Upper lobe of left lung (tissue), 6 donors: Measurements from ENCODE around the gene IL5RA. TPM values are rescaled to one million over a fixed set of nuclear protein-coding genes. Genes with fewer than 3 reads are reported as not detected.

Experiments
- ATAC-seq, 2 donors: fragments of 200-7000 bp; cut with Tn5 transposase; one replicate each; pipeline ENCODE4 v1.9.1; 2022; ENCODE audit warnings: mild to moderate bottlenecking in 2 of 2, moderate library complexity in 2 of 2; ENCODE audit not compliant: low FRiP score in 2 of 2
- DNase-seq, 2 donors: peaks; one replicate each; pipeline ENCODE4 v3.0.0-alpha.2; 2019 to 2020
- H3K27ac ChIP-seq, 4 donors: fragments of 200-600 bp; sonication (generic); one replicate each; pipeline ENCODE4 v1.5.1; 2016 to 2019
- H3K27me3 ChIP-seq, 4 donors: fragments of 200-600 bp; sonication (generic); one replicate each; pipeline ENCODE4 v1.5.1; 2017 to 2019
- H3K36me3 ChIP-seq, 4 donors: fragments of 200-600 bp; sonication (generic); one replicate each; pipeline ENCODE4 v1.5.1; 2016 to 2019
- H3K4me1 ChIP-seq, 4 donors: fragments of 200-600 bp; sonication (generic); one replicate each; pipeline ENCODE4 v1.5.1; 2018 to 2019
- H3K4me3 ChIP-seq, 4 donors: fragments of 200-600 bp; sonication (generic); one replicate each; pipeline ENCODE4 v1.5.1; 2017 to 2019; ENCODE audit warnings: mild to moderate bottlenecking in 2 of 4, moderate library complexity in 1 of 4
- H3K9me3 ChIP-seq, 4 donors: fragments of 200-600 bp; sonication (generic); one replicate each; pipeline ENCODE4 v1.5.1; 2018 to 2019
- EP300 ChIP-seq, 4 donors: sonication (generic); formaldehyde crosslinking; IDR thresholded peaks; one replicate each; pipeline ENCODE4 v1.5.1; 2017; ENCODE audit warnings: antibody characterized with exemption in 4 of 4, control low read depth in 2 of 4
- POLR2A ChIP-seq, 4 donors: fragments of 450-650 bp; IDR thresholded peaks; one replicate each; pipeline ENCODE4 v1.5.1; 2016 to 2017; ENCODE audit warnings: antibody characterized with exemption in 4 of 4, mild to moderate bottlenecking in 2 of 4
- POLR2AphosphoS5 ChIP-seq, 2 donors: sonication (generic); formaldehyde crosslinking; IDR thresholded peaks; one replicate each; pipeline ENCODE4 v1.5.1; 2017; ENCODE audit warnings: antibody characterized with exemption in 2 of 2
- whole genome bisulfite sequencing, 2 donors: methylation state at CpG; one replicate each; pipeline ENCODE4 v1.1.5; 2017 to 2018; 5-methylcytosine and 5-hydroxymethylcytosine counted together
- total RNA-seq, 6 donors: library from RNA; depleted of rRNA in 4 of 6; stranded (reverse); fragments of >200 nt in 4 of 6; gene quantifications; one replicate each; pipeline versions ENCODE4 v1.1.0 to v1.2.1, GENCODE V29; 2016 to 2021
- TF ChIP-seq, protein P1 (sequence below), 6 experiments: fragments of 450-650 bp in 4 of 6; fragments of 200-600 bp in 2 of 6; sonication (generic) in 2 of 6; IDR thresholded peaks; one replicate each; pipeline ENCODE4 v1.5.1; 2016 to 2019; ENCODE audit warnings: antibody characterized with exemption in 6 of 6
- donor health status: DM: no; HTN: no; CAD: no; lungs with moderate emphysema.
- donor health status: DM: no; HTN: yes; CAD: no; lungs with severe emphysema.

IL5RA gene
- total RNA-seq, 6 donors from 2014 or later, result 0.46 to 17.7 (median 3.7) TPM

DNA sequence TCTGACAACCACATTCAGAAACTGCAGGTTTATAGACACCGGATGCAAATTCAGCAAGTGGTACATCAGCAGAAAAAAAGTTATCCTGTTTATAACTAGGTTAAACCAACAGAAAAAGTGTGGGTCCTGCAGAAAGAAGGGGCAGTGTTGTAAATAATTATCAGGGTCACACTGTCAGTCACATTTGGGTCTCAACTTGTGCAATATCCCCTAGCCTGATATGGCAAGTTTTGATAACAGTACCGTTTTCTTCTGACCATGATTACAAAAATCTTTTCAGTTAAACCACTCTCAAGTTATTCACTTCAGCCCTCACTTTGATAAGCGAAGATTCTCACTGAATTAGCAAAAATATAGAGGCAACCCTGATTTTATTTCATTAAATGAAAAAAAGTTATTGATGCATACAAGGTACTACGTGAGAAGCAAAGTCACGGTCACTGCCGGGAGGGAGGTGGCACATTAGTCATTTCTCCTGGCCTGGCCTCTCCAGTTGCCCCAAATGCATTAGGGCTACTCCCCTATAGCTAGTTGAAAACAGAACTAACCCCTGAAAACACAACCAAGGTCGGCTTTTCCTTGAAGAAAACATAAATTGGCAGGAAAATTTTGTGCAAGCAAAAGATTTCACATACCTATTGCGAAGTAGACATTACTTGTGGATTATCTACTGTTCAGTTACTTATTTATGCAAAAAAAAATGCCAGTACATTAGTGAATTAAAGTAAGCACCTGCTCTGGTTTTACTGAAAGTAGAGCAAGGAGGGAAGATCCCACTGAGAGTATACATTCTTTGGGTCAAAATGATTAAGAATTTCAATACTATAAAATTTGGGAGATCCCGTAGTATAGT, 28.6 kb downstream of the IL5RA start:
- DNase-seq, result no peak
- no peaks in the 10 kb centered on the region for H3K36me3 ChIP-seq
- 77 to 86% methylated on average over 9 of the region's 9 CpGs for WGBS, 2 donors
- no peaks in the 10 kb centered on the region for H3K4me1 ChIP-seq
- H3K27me3 ChIP-seq, result no peaks in the 10 kb centered on the region
- no peak overlapping the region for H3K4me3 ChIP-seq
- no peak for ATAC-seq
- no peak overlapping the region for H3K27ac ChIP-seq
- no peaks in the 10 kb centered on the region for H3K9me3 ChIP-seq
- TF ChIP-seq, protein P1, sequence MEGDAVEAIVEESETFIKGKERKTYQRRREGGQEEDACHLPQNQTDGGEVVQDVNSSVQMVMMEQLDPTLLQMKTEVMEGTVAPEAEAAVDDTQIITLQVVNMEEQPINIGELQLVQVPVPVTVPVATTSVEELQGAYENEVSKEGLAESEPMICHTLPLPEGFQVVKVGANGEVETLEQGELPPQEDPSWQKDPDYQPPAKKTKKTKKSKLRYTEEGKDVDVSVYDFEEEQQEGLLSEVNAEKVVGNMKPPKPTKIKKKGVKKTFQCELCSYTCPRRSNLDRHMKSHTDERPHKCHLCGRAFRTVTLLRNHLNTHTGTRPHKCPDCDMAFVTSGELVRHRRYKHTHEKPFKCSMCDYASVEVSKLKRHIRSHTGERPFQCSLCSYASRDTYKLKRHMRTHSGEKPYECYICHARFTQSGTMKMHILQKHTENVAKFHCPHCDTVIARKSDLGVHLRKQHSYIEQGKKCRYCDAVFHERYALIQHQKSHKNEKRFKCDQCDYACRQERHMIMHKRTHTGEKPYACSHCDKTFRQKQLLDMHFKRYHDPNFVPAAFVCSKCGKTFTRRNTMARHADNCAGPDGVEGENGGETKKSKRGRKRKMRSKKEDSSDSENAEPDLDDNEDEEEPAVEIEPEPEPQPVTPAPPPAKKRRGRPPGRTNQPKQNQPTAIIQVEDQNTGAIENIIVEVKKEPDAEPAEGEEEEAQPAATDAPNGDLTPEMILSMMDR (IDR thresholded peaks at IDR 0.05), result no peak
- no peak for TF ChIP-seq EP300 (IDR thresholded peaks at IDR 0.05)
- TF ChIP-seq POLR2A (IDR thresholded peaks at IDR 0.05), result no peak
- TF ChIP-seq POLR2AphosphoS5 (IDR thresholded peaks at IDR 0.05), result no peak

DNA sequence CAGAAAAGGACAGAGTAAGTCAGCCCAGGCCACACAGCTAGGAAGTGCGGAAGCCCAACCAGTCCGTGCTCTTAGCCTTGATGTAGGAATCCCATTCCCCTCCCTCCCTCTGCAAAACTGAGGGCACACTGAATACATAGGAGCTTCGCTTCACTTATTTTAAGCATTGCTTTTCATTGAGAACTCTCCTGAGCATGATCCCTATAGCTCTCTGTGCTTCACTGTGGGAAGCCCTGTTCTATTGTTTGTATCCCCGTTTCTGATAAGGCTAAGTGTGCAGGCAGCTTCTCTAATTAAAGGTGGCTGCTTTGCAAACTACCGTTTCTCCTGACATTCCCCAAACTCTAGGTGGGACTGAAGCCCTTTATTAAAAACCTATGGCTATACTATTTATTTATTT, 29.9 kb downstream of the IL5RA start:
- Histone ChIP-seq H3K4me1 (no peaks in the 10 kb centered on the region), H3K4me3 (no peak overlapping the region), H3K27me3 (no peaks in the 10 kb centered on the region), H3K9me3 (no peaks in the 10 kb centered on the region), H3K27ac (no peak overlapping the region), H3K36me3 (no peaks in the 10 kb centered on the region)
- DNase-seq, result no peak
- TF ChIP-seq EP300 (IDR thresholded peaks at IDR 0.05) (no peak), POLR2A (IDR thresholded peaks at IDR 0.05) (no peak), POLR2AphosphoS5 (IDR thresholded peaks at IDR 0.05) (no peak)
- TF ChIP-seq, protein P1 (IDR thresholded peaks at IDR 0.05), result no peak
- 69 to 76% methylated on average over 5 of the region's 5 CpGs for WGBS, 2 donors
- no peak for ATAC-seq

DNA sequence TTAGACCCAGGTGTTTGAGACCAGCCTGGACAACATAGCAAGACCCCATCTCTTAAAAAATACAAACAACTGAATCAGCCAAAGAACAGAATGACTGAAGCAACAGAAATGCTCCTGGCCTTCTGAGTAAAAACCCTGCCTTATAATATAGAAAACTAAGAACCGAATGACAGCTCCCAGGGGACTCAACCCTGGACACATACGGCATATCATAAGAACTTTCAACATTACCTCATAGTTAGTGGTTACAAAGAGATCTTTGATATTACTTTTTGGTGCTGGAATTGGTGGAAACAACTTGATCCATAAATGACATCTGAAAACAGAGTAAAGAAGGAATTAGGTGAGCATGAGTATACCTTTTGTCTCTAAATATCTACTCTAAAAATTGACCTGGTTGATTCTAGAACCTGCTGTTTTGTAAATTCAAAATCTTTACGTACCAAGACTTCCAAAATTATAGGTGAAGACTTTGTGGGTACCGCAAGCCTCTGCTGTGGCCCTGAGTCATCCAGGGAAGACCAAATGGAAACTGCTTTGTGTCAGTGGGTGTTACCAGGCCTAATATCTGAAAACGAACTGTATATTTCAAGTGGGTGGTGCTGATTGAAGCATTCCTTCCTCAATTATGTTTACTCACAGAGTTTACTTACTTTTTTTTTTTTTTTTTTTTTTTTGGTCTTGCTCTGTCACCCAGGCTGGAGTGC, 35.5 kb downstream of the IL5RA start:
- TF ChIP-seq EP300 (IDR thresholded peaks at IDR 0.05) (no peak), POLR2AphosphoS5 (IDR thresholded peaks at IDR 0.05) (no peak), POLR2A (IDR thresholded peaks at IDR 0.05) (no peak)
- TF ChIP-seq, protein P1 (IDR thresholded peaks at IDR 0.05), result no peak
- 79 to 82% methylated on average over 5 of the region's 5 CpGs for WGBS, 2 donors
- no peak for DNase-seq
- Histone ChIP-seq H3K27me3 (no peaks in the 10 kb centered on the region), H3K4me1 (no peaks in the 10 kb centered on the region), H3K4me3 (no peak overlapping the region), H3K27ac (no peak overlapping the region), H3K36me3 (no peaks in the 10 kb centered on the region), H3K9me3 (no peaks in the 10 kb centered on the region)
- ATAC-seq, result no peak

DNA sequence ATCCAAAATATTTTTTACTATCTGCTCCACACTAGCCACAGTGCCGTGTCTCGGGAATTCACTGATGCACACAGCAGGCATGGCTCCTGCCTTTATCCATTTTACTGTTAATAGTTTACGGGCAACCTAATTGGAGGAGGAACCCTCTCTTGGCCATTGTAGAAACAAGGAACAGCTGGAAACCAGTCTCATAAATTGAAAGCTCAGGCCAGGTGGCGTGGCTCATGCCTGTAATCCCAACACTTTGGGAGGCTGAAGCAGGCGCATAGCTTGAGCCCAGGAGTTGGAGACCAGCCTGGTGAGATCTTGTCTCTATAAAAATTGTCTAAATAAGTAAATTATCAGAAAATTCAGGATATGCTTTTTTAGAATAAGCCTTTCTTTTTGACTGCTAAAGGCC, 39.0 kb downstream of the IL5RA start:
- no peaks in the 10 kb centered on the region for H3K4me1 ChIP-seq
- no peak overlapping the region for H3K27ac ChIP-seq
- no peaks in the 10 kb centered on the region for H3K9me3 ChIP-seq
- 69 to 79% methylated on average over 5 of the region's 5 CpGs for WGBS, 2 donors
- no peak for TF ChIP-seq EP300 (IDR thresholded peaks at IDR 0.05)
- TF ChIP-seq, protein P1 (IDR thresholded peaks at IDR 0.05), result no peak
- no peak for TF ChIP-seq POLR2AphosphoS5 (IDR thresholded peaks at IDR 0.05)
- no peaks in the 10 kb centered on the region for H3K27me3 ChIP-seq
- DNase-seq, result no peak
- no peaks in the 10 kb centered on the region for H3K36me3 ChIP-seq
- H3K4me3 ChIP-seq, result no peak overlapping the region
- ATAC-seq, result no peak
